Natural killer cell (primary cell): ENCODE measurements around the gene KIF18A. TPM values are rescaled to one million over a fixed set of nuclear protein-coding genes. Genes with fewer than 3 reads are reported as not detected.

Experiments used
- ATAC-seq, 3 donors: fragments of 150-1000 bp in 2 of 3; fragments of 200-7000 bp in 1 of 3; cut with Tn5 transposase; 1 replicate in 1 of 3; 2 replicates in 2 of 3; pipeline ENCODE4 v1.10.0; 2021; ENCODE audit warnings: mild to moderate bottlenecking in 2 of 3, moderate library complexity in 2 of 3
- DNase-seq, 2 donors: peaks; one replicate each; pipeline versions ENCODE4 v3.0.0 to v3.0.0-alpha.2; 2013 to 2021; ENCODE audit warnings: mixed read lengths in 1 of 2
- H3K27ac ChIP-seq: one replicate; pipeline ENCODE4 v1.5.1; 2013; ENCODE audit warnings: mild to moderate bottlenecking, low read length
- H3K27me3 ChIP-seq: one replicate; pipeline ENCODE4 v1.6.1; 2013; ENCODE audit warnings: low read length; ENCODE audit not compliant: control insufficient read depth, insufficient read depth
- H3K36me3 ChIP-seq: one replicate; pipeline ENCODE4 v1.6.1; 2013; ENCODE audit warnings: low read length; ENCODE audit not compliant: control insufficient read depth, insufficient read depth
- H3K4me1 ChIP-seq: one replicate; pipeline ENCODE4 v1.6.1; 2013; ENCODE audit warnings: low read length; ENCODE audit not compliant: control insufficient read depth, insufficient read depth
- H3K4me3 ChIP-seq: one replicate; pipeline ENCODE4 v1.5.1; 2013; ENCODE audit warnings: low read length
- H3K9me3 ChIP-seq: one replicate; pipeline ENCODE4 v1.6.1; 2013; ENCODE audit warnings: low read length; ENCODE audit not compliant: control insufficient read depth, insufficient read depth
- H3K27ac Mint-ChIP-seq, 2 donors: one replicate each; pipeline ENCODE4 v1.8.0; 2022; ENCODE audit warnings: mild to moderate bottlenecking in 2 of 2, mixed read lengths in 2 of 2, moderate library complexity in 1 of 2
- H3K27me3 Mint-ChIP-seq, 2 donors: one replicate each; pipeline ENCODE4 v1.8.0; 2022; ENCODE audit warnings: low read depth in 2 of 2, mixed read lengths in 2 of 2
- H3K36me3 Mint-ChIP-seq: one replicate; pipeline ENCODE4 v1.8.0; 2022; ENCODE audit warnings: mixed read lengths
- H3K4me1 Mint-ChIP-seq, 2 donors: one replicate each; pipeline ENCODE4 v1.8.0; 2022; ENCODE audit warnings: mixed read lengths in 2 of 2
- H3K4me3 Mint-ChIP-seq: one replicate; pipeline ENCODE4 v1.8.0; 2022; ENCODE audit warnings: mild to moderate bottlenecking, moderate library complexity, mixed read lengths
- H3K9me3 Mint-ChIP-seq, 2 donors: one replicate each; pipeline ENCODE4 v1.8.0; 2022; ENCODE audit warnings: mixed read lengths in 2 of 2
- WGBS: methylation state at CpG from one replicate; pipeline ENCODE4 v1.1.7; 2013; ENCODE audit warnings: missing lambda C conversion rate; ENCODE audit not compliant: insufficient coverage; 5-methylcytosine and 5-hydroxymethylcytosine counted together
- intact Hi-C: fragments of 100-400 bp; cut with micrococcal nuclease; formaldehyde crosslinking; loops from one replicate; pipeline ENCODE4 v1.14.2; 2022
- total RNA-seq, 4 donors: library from RNA; stranded (reverse); fragments of 120-200 nt in 1 of 4; gene quantifications; one replicate each; pipeline versions ENCODE4 v1.2.3 to v1.2.4, GENCODE V29; 2013 to 2022
- TF ChIP-seq, protein P1 (sequence below): fragments of 200-600 bp; IDR thresholded peaks from one replicate; pipeline ENCODE4 v1.8.0; 2022; ENCODE audit warnings: antibody characterized with exemption

Gene KIF18A
- total RNA-seq, 3 donors from 2014 or later (not counting 1 experiment from before 2014, with no cell fraction given) = 3.7 to 6.9 (median 5.5) TPM

DNA sequence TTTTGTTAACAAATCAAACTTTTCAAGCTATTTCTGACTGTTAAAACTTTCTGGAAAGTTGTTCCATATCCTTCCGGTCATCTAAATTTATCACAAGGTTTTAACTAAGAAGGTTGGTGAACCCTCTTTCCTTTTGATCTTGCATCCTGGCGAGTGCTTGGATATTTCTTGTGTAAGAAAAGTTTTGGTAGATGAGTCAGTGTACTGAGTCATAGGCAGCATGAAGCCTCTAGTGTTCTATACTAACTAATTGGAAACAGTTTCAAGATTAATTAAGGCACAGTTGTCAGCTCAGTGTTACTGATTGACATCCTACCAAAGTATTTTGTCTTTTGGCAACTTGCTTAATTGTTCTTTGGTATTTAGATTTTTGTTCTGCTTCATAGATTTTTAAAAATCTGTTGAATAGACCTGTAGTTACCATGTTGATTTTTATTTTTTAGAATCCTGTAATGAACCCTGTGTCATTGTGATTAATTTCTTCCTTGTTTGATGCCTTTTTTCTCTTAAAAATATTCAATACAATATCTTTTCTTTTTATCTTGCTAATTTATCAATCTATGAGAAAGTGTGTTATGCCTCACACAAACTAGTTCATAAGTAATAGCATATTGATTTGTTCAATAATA lies 38.3 kb upstream of the KIF18A start:
- intact Hi-C loops = no loop called here
- WGBS = 100% methylated on average over 1 of the region's 2 CpGs
- TF ChIP-seq, protein P1, sequence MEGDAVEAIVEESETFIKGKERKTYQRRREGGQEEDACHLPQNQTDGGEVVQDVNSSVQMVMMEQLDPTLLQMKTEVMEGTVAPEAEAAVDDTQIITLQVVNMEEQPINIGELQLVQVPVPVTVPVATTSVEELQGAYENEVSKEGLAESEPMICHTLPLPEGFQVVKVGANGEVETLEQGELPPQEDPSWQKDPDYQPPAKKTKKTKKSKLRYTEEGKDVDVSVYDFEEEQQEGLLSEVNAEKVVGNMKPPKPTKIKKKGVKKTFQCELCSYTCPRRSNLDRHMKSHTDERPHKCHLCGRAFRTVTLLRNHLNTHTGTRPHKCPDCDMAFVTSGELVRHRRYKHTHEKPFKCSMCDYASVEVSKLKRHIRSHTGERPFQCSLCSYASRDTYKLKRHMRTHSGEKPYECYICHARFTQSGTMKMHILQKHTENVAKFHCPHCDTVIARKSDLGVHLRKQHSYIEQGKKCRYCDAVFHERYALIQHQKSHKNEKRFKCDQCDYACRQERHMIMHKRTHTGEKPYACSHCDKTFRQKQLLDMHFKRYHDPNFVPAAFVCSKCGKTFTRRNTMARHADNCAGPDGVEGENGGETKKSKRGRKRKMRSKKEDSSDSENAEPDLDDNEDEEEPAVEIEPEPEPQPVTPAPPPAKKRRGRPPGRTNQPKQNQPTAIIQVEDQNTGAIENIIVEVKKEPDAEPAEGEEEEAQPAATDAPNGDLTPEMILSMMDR = no peak
- Histone ChIP-seq H3K4me3 (no peak overlapping the region), H3K36me3 (no peaks in the 10 kb centered on the region), H3K27me3 (no peaks in the 10 kb centered on the region), H3K9me3 (no peaks in the 10 kb centered on the region), H3K4me1 (no peaks in the 10 kb centered on the region), H3K27ac (no peak overlapping the region)
- Mint-ChIP-seq H3K4me3 (no peak overlapping the region), H3K27ac (no peak overlapping the region), H3K4me1 (peaks cover 0 to 6% of the 10 kb centered on the region in 2 donors), H3K9me3 (no peaks in the 10 kb centered on the region), H3K27me3 (no peaks in the 10 kb centered on the region), H3K36me3 (no peaks in the 10 kb centered on the region)
- no peak for DNase-seq
- ATAC-seq = no peak

DNA sequence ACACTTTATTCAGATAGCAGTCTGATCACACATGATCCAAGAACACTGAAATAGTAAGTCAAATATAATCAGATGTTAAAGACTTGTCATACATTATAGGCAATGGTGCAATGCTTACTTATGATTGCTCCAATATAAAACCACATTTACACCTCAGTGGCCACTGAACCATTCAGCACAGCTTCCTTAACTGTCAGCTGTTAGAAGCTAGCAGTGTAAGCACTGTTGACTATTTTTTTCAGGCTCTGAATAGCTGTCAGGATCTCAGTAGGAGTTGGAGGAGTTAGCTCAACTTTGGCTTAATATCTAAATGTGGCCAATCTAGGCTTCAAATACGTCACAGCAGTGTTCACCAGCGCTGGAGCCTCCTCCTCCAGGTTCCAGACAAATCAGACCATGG lies 36.9 kb upstream of the KIF18A start:
- H3K9me3 Mint-ChIP-seq = peaks cover 0 to 3% of the 10 kb centered on the region in 2 donors
- H3K4me1 Mint-ChIP-seq = peaks cover 0 to 6% of the 10 kb centered on the region in 2 donors
- H3K36me3 Mint-ChIP-seq = no peaks in the 10 kb centered on the region
- DNase-seq (no peak), ATAC-seq (no peak)
- Histone ChIP-seq H3K27me3 (no peaks in the 10 kb centered on the region), H3K4me1 (no peaks in the 10 kb centered on the region), H3K9me3 (peaks cover 10% of the 10 kb centered on the region), H3K4me3 (no peak overlapping the region), H3K36me3 (no peaks in the 10 kb centered on the region), H3K27ac (no peak overlapping the region)
- TF ChIP-seq, protein P1 = no peak
- WGBS = 98% methylated on average over 2 of the region's 2 CpGs
- H3K4me3 Mint-ChIP-seq = no peak overlapping the region
- H3K27ac Mint-ChIP-seq = no peak overlapping the region
- intact Hi-C loops = no loop called here
- H3K27me3 Mint-ChIP-seq = no peaks in the 10 kb centered on the region

DNA sequence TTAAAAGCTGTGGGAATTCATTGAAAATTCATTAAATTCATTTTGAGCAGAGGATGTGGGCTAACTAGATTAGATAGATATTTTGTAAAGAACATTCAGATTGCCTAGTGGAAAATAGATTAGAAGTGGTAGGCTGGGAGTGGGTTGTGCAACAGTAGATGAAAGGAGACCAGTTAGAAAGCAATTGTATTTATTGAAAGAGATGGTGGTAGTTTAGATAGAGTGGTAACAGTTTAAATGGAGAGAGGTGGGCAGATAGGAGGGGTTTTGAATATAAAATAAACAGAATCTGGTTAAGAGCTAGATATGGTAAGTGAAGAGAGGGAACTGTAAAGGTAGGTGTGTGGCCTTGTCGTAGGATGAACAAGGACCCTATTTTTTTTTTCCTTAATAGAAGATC lies 34.8 kb upstream of the KIF18A start:
- H3K4me3 Mint-ChIP-seq = no peak overlapping the region
- H3K9me3 Mint-ChIP-seq = peaks cover 2 to 3% of the 10 kb centered on the region in 2 donors
- TF ChIP-seq, protein P1 = no peak
- H3K4me3 ChIP-seq = no peak overlapping the region
- 100% methylated on average over 1 of the region's 1 CpG for WGBS
- no peaks in the 10 kb centered on the region for H3K36me3 ChIP-seq
- no peaks in the 10 kb centered on the region for H3K27me3 Mint-ChIP-seq
- DNase-seq (no peak), ATAC-seq (no peak)
- peaks cover 21% of the 10 kb centered on the region for H3K9me3 ChIP-seq
- H3K4me1 ChIP-seq = no peaks in the 10 kb centered on the region
- H3K27ac ChIP-seq = no peak overlapping the region
- intact Hi-C loops = no loop called here
- H3K36me3 Mint-ChIP-seq = no peaks in the 10 kb centered on the region
- no peaks in the 10 kb centered on the region for H3K27me3 ChIP-seq
- peaks cover 0 to 6% of the 10 kb centered on the region in 2 donors for H3K4me1 Mint-ChIP-seq
- H3K27ac Mint-ChIP-seq = no peak overlapping the region
